HepG2 (cell line): ENCODE results near the gene UST. TPM values are rescaled to one million over a fixed set of nuclear protein-coding genes. Genes with fewer than 3 reads are reported as not detected.

Source experiments
- CHD2 ChIP-seq: IDR thresholded peaks from 2 replicates; pipeline ENCODE4 v1.6.1; 2011; ENCODE audit warnings: low read depth, low read length, improper control_type of control experiment
- GMEB2 ChIP-seq: IDR thresholded peaks from 2 replicates; pipeline ENCODE4 v1.6.1; 2016; ENCODE audit warnings: missing biosample characterization, missing genetic modification reagents, low read depth
- KDM4B ChIP-seq: sonication (generic); formaldehyde crosslinking; IDR thresholded peaks from 2 replicates; pipeline ENCODE4 v1.4.0; 2020; ENCODE audit warnings: missing genetic modification reagents
- KMT2B ChIP-seq: IDR thresholded peaks from 2 replicates; pipeline ENCODE4 v1.6.1; 2016; ENCODE audit warnings: missing genetic modification reagents, missing compliant biosample characterization
- NR1H2 ChIP-seq: sonication (generic); formaldehyde crosslinking; IDR thresholded peaks from 2 replicates; pipeline ENCODE4 v1.8.1; 2022; ENCODE audit warnings: low read depth, missing genetic modification reagents, borderline replicate concordance
- PAXIP1 ChIP-seq: sonication (generic); formaldehyde crosslinking; conservative IDR thresholded peaks from 2 replicates; pipeline ENCODE4 v1.4.0; 2020; ENCODE audit warnings: mild to moderate bottlenecking, missing genetic modification reagents, moderate library complexity
- SETDB1 ChIP-seq: sonication (generic); formaldehyde crosslinking; IDR thresholded peaks from 2 replicates; pipeline ENCODE4 v1.5.1; 2020; ENCODE audit warnings: missing genetic modification reagents, mild to moderate bottlenecking, borderline replicate concordance
- SNAI1 ChIP-seq: sonication (generic); formaldehyde crosslinking; IDR thresholded peaks from 2 replicates; pipeline ENCODE4 v1.5.0; 2020; ENCODE audit warnings: mild to moderate bottlenecking, missing genetic modification reagents, borderline replicate concordance
- TGIF2 ChIP-seq: IDR thresholded peaks from 2 replicates; pipeline ENCODE4 v1.6.1; 2016; ENCODE audit warnings: control low read depth, missing compliant biosample characterization
- ZFP36 ChIP-seq: fragments of 150-350 bp; IDR thresholded peaks from 2 replicates; pipeline ENCODE4 v1.6.1; 2018; ENCODE audit warnings: borderline replicate concordance, low read length, low read depth; ENCODE audit not compliant: partially characterized antibody
- ZFY ChIP-seq: sonication (generic); formaldehyde crosslinking; IDR thresholded peaks from 2 replicates; pipeline ENCODE4 v1.4.0; 2020; ENCODE audit warnings: missing genetic modification reagents
- ZNF101 ChIP-seq: sonication (generic); formaldehyde crosslinking; IDR thresholded peaks from 2 replicates; pipeline ENCODE4 v1.4.0; 2020; ENCODE audit warnings: mild to moderate bottlenecking, low read depth, missing genetic modification reagents, borderline replicate concordance
- ZNF205 ChIP-seq: IDR thresholded peaks from 2 replicates; pipeline ENCODE4 v1.6.1; 2018; ENCODE audit warnings: missing biosample characterization, missing genetic modification reagents
- ZNF3 ChIP-seq: IDR thresholded peaks from 2 replicates; pipeline ENCODE4 v1.7.0; 2017; ENCODE audit warnings: inconsistent platforms
- ZNF343 ChIP-seq: sonication (generic); formaldehyde crosslinking; IDR thresholded peaks from 2 replicates; pipeline ENCODE4 v1.4.0; 2020; ENCODE audit warnings: mild to moderate bottlenecking, missing genetic modification reagents
- ZNF556 ChIP-seq: sonication (generic); formaldehyde crosslinking; IDR thresholded peaks from 2 replicates; pipeline ENCODE4 v1.4.0; 2020; ENCODE audit warnings: mild to moderate bottlenecking, missing genetic modification reagents, borderline replicate concordance
- ZNF564 ChIP-seq: sonication (generic); formaldehyde crosslinking; IDR thresholded peaks from 2 replicates; pipeline ENCODE4 v1.8.1; 2023; ENCODE audit warnings: mild to moderate bottlenecking, missing genetic modification reagents
- ZNF614 ChIP-seq: IDR thresholded peaks from 2 replicates; pipeline ENCODE4 v1.6.1; 2018; ENCODE audit warnings: missing biosample characterization, missing genetic modification reagents, inconsistent platforms, borderline replicate concordance
- ZNF644 ChIP-seq: IDR thresholded peaks from 2 replicates; pipeline ENCODE4 v1.6.1; 2016; ENCODE audit warnings: low read depth
- ZNF841 ChIP-seq: sonication (generic); formaldehyde crosslinking; IDR thresholded peaks from 2 replicates; pipeline ENCODE4 v1.8.1; 2023; ENCODE audit warnings: missing genetic modification reagents, borderline replicate concordance
- polyA plus RNA-seq, 8 experiments: library from polyadenylated mRNA; depleted of rRNA in 3 of 8; stranded (reverse) in 7 of 8; unstranded in 1 of 8; fragments of >200 nt; fragmentation: Illumina TruSeq in 4 of 8; extraction: Trizol in 4 of 8; gene quantifications; 2 replicates each; pipeline versions ENCODE4 v1.2.1 to v1.2.3, GENCODE V29; 2011 to 2016; ENCODE audit warnings: low read depth in 4 of 8, missing spikeins in 1 of 8, mixed read lengths in 1 of 8; ENCODE audit not compliant: insufficient read depth in 1 of 8
- total RNA-seq, 5 experiments: library from RNA; depleted of rRNA; stranded (reverse); fragments of >200 nt; fragmentation: Illumina TruSeq; extraction: Trizol; gene quantifications; 2 replicates each; pipeline ENCODE4 v1.2.3, GENCODE V29; 2016; ENCODE audit warnings: low read depth in 1 of 5
- TF ChIP-seq, protein P1 (sequence below): sonication (generic); formaldehyde crosslinking; IDR thresholded peaks from 2 replicates; pipeline ENCODE4 v1.5.0; 2020; ENCODE audit warnings: mild to moderate bottlenecking, missing genetic modification reagents, borderline replicate concordance

UST gene
- total and polyA plus RNA-seq, 2 of the 13 experiments (the other 11 are each of a cell fraction or from before 2014, with no cell fraction given) = 0.27 TPM; not detected in 1

GRCh38 chr6:148979014-148979901 lies 232.4 kb downstream of the UST start (continued):
- peak; percentile 98 for TF ChIP-seq PAXIP1 (CRISPR knock-in tag)
- no peak for TF ChIP-seq NR1H2 (CRISPR knock-in tag)
- TF ChIP-seq TGIF2 (CRISPR knock-in tag) = 0 out of 2 replicates have a peak, but pooled peaks have one; percentile 16
- peak; percentile 25; the same call in 1 of the 2 replicates for TF ChIP-seq KDM4B (CRISPR knock-in tag)
- TF ChIP-seq, protein P1, sequence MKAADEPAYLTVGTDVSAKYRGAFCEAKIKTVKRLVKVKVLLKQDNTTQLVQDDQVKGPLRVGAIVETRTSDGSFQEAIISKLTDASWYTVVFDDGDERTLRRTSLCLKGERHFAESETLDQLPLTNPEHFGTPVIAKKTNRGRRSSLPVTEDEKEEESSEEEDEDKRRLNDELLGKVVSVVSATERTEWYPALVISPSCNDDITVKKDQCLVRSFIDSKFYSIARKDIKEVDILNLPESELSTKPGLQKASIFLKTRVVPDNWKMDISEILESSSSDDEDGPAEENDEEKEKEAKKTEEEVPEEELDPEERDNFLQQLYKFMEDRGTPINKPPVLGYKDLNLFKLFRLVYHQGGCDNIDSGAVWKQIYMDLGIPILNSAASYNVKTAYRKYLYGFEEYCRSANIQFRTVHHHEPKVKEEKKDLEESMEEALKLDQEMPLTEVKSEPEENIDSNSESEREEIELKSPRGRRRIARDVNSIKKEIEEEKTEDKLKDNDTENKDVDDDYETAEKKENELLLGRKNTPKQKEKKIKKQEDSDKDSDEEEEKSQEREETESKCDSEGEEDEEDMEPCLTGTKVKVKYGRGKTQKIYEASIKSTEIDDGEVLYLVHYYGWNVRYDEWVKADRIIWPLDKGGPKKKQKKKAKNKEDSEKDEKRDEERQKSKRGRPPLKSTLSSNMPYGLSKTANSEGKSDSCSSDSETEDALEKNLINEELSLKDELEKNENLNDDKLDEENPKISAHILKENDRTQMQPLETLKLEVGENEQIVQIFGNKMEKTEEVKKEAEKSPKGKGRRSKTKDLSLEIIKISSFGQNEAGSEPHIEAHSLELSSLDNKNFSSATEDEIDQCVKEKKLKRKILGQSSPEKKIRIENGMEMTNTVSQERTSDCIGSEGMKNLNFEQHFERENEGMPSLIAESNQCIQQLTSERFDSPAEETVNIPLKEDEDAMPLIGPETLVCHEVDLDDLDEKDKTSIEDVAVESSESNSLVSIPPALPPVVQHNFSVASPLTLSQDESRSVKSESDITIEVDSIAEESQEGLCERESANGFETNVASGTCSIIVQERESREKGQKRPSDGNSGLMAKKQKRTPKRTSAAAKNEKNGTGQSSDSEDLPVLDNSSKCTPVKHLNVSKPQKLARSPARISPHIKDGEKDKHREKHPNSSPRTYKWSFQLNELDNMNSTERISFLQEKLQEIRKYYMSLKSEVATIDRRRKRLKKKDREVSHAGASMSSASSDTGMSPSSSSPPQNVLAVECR = peak; percentile 36; the same call in 1 of the 2 replicates
- no peak for TF ChIP-seq ZNF205
- TF ChIP-seq SETDB1 (CRISPR knock-in tag) = no peak
- no peak for TF ChIP-seq CHD2
- 0 out of 2 replicates have a peak, but pooled peaks have one; percentile 16 for TF ChIP-seq ZNF3 (CRISPR knock-in tag)
- peak; percentile 97 for TF ChIP-seq ZNF644 (CRISPR knock-in tag)
- TF ChIP-seq ZNF343 (CRISPR knock-in tag) = no peak
- TF ChIP-seq ZFY = no peak
- TF ChIP-seq KMT2B (CRISPR knock-in tag) = no peak
- TF ChIP-seq ZNF564 (CRISPR knock-in tag) = no peak
- peak; percentile 87; the same call in 1 of the 2 replicates for TF ChIP-seq ZNF556 (CRISPR knock-in tag)
- no peak for TF ChIP-seq ZFP36
- TF ChIP-seq SNAI1 = no peak
- TF ChIP-seq ZNF614 = peak; percentile 85
- TF ChIP-seq GMEB2 (CRISPR knock-in tag) = no peak
- TF ChIP-seq ZNF101 (CRISPR knock-in tag) = no peak
- TF ChIP-seq ZNF841 (CRISPR knock-in tag) = no peak
